HepG2 (cell line): Measurements from ENCODE around the gene CSTB. TPM values are rescaled to one million over a fixed set of nuclear protein-coding genes. Genes with fewer than 3 reads are reported as not detected.

Experiments used
- CCAR2 ChIP-seq: fragments of 200-400 bp; formaldehyde crosslinking; optimal IDR thresholded peaks from 2 replicates; pipeline ENCODE3; 2018; ENCODE audit warnings: low read depth, mild to moderate bottlenecking, low read length, moderate library complexity
- CREB3 ChIP-seq: sonication (generic); formaldehyde crosslinking; IDR thresholded peaks from 2 replicates; pipeline ENCODE4 v1.5.0; 2020; ENCODE audit warnings: missing genetic modification reagents
- GATA4 ChIP-seq: sonication (generic); IDR thresholded peaks from 2 replicates; pipeline ENCODE4 v1.6.1; 2016; ENCODE audit warnings: antibody characterized with exemption, low read depth, borderline replicate concordance
- HOXA5 ChIP-seq: sonication (generic); formaldehyde crosslinking; IDR thresholded peaks from 2 replicates; pipeline ENCODE4 v1.4.0; 2020; ENCODE audit warnings: missing genetic modification reagents
- KDM3A ChIP-seq: IDR thresholded peaks from 2 replicates; pipeline ENCODE4 v1.6.1; 2018; ENCODE audit warnings: low read depth, missing compliant biosample characterization
- MTF1 ChIP-seq: sonication (generic); formaldehyde crosslinking; IDR thresholded peaks from 2 replicates; pipeline ENCODE4 v1.5.0; 2020; ENCODE audit warnings: missing genetic modification reagents
- POLR2AphosphoS2 ChIP-seq: IDR thresholded peaks from 2 replicates; pipeline ENCODE4 v1.6.1; 2011; ENCODE audit warnings: low read depth, low read length, improper control_type of control experiment
- SRSF4 ChIP-seq: fragments of 200-400 bp; formaldehyde crosslinking; IDR thresholded peaks from one replicate; pipeline ENCODE4 v1.6.1; 2018; ENCODE audit warnings: mild to moderate bottlenecking, low read depth, low read length, moderate library complexity; ENCODE audit not compliant: poor library complexity, severe bottlenecking
- TOPORS ChIP-seq: sonication (generic); formaldehyde crosslinking; IDR thresholded peaks from 2 replicates; pipeline ENCODE4 v1.8.0; 2023; ENCODE audit warnings: mild to moderate bottlenecking, missing genetic modification reagents
- ZBTB20 ChIP-seq: sonication (generic); formaldehyde crosslinking; IDR thresholded peaks from 2 replicates; pipeline ENCODE4 v1.8.1; 2023; ENCODE audit warnings: missing genetic modification reagents, low read depth, mild to moderate bottlenecking, borderline replicate concordance
- ZNF17 ChIP-seq: sonication (generic); formaldehyde crosslinking; IDR thresholded peaks from 2 replicates; pipeline ENCODE4 v1.5.0; 2020; ENCODE audit warnings: mild to moderate bottlenecking, missing genetic modification reagents
- ZNF207 ChIP-seq: fragments of 450-650 bp; IDR thresholded peaks from 2 replicates; pipeline ENCODE4 v1.6.1; 2016; ENCODE audit warnings: antibody characterized with exemption, borderline replicate concordance
- ZNF3 ChIP-seq: IDR thresholded peaks from 2 replicates; pipeline ENCODE4 v1.7.0; 2017; ENCODE audit warnings: inconsistent platforms
- ZNF333 ChIP-seq: sonication (generic); formaldehyde crosslinking; IDR thresholded peaks from 2 replicates; pipeline ENCODE4 v1.4.0; 2020; ENCODE audit warnings: mild to moderate bottlenecking, missing genetic modification reagents, borderline replicate concordance
- ZNF33B ChIP-seq: sonication (generic); formaldehyde crosslinking; IDR thresholded peaks from 2 replicates; pipeline ENCODE4 v1.5.1; 2020; ENCODE audit warnings: mild to moderate bottlenecking, missing genetic modification reagents
- ZNF34 ChIP-seq: sonication (generic); formaldehyde crosslinking; IDR thresholded peaks from 2 replicates; pipeline ENCODE4 v1.4.0; 2020; ENCODE audit warnings: mild to moderate bottlenecking, missing genetic modification reagents, borderline replicate concordance
- ZNF350 ChIP-seq: sonication (generic); formaldehyde crosslinking; IDR thresholded peaks from 2 replicates; pipeline ENCODE4 v1.4.0; 2020; ENCODE audit warnings: mild to moderate bottlenecking, low read depth, missing genetic modification reagents, borderline replicate concordance
- ZNF558 ChIP-seq: sonication (generic); formaldehyde crosslinking; IDR thresholded peaks from 2 replicates; pipeline ENCODE4 v1.9.0; 2022; ENCODE audit warnings: mild to moderate bottlenecking, missing genetic modification reagents, borderline replicate concordance
- ZNF564 ChIP-seq: sonication (generic); formaldehyde crosslinking; IDR thresholded peaks from 2 replicates; pipeline ENCODE4 v1.8.1; 2023; ENCODE audit warnings: mild to moderate bottlenecking, missing genetic modification reagents
- ZNF570 ChIP-seq: sonication (generic); formaldehyde crosslinking; IDR thresholded peaks from 2 replicates; pipeline ENCODE4 v1.4.0; 2020; ENCODE audit warnings: mild to moderate bottlenecking, missing genetic modification reagents, borderline replicate concordance
- ZNF773 ChIP-seq: sonication (generic); formaldehyde crosslinking; IDR thresholded peaks from 2 replicates; pipeline ENCODE4 v1.4.0; 2020; ENCODE audit warnings: missing genetic modification reagents, borderline replicate concordance
- ZSCAN5A ChIP-seq: sonication (generic); formaldehyde crosslinking; IDR thresholded peaks from 2 replicates; pipeline ENCODE4 v1.8.0; 2022; ENCODE audit warnings: mild to moderate bottlenecking, missing genetic modification reagents, borderline replicate concordance
- polyA plus RNA-seq, 8 experiments: library from polyadenylated mRNA; depleted of rRNA in 3 of 8; stranded (reverse) in 7 of 8; unstranded in 1 of 8; fragments of >200 nt; fragmentation: Illumina TruSeq in 4 of 8; extraction: Trizol in 4 of 8; gene quantifications; 2 replicates each; pipeline versions ENCODE4 v1.2.1 to v1.2.3, GENCODE V29; 2011 to 2016; ENCODE audit warnings: low read depth in 4 of 8, missing spikeins in 1 of 8, mixed read lengths in 1 of 8; ENCODE audit not compliant: insufficient read depth in 1 of 8
- total RNA-seq, 5 experiments: library from RNA; depleted of rRNA; stranded (reverse); fragments of >200 nt; fragmentation: Illumina TruSeq; extraction: Trizol; gene quantifications; 2 replicates each; pipeline ENCODE4 v1.2.3, GENCODE V29; 2016; ENCODE audit warnings: low read depth in 1 of 5
- TF ChIP-seq, protein P1 (sequence below): sonication (generic); formaldehyde crosslinking; IDR thresholded peaks from 2 replicates; pipeline ENCODE4 v1.8.1; 2023; ENCODE audit warnings: missing genetic modification reagents, inconsistent platforms, borderline replicate concordance
- TF ChIP-seq, protein P2 (sequence below): IDR thresholded peaks from 2 replicates; pipeline ENCODE4 v1.6.1; 2016; ENCODE audit warnings: low read depth
- TF ChIP-seq, protein P3 (sequence below): sonication (generic); formaldehyde crosslinking; IDR thresholded peaks from 2 replicates; pipeline ENCODE4 v1.5.0; 2020; ENCODE audit warnings: missing genetic modification reagents

CSTB gene
- total and polyA plus RNA-seq, 2 of the 13 experiments (the other 11 are each of a cell fraction or from before 2014, with no cell fraction given), result 11.7 to 94.1 TPM

DNA sequence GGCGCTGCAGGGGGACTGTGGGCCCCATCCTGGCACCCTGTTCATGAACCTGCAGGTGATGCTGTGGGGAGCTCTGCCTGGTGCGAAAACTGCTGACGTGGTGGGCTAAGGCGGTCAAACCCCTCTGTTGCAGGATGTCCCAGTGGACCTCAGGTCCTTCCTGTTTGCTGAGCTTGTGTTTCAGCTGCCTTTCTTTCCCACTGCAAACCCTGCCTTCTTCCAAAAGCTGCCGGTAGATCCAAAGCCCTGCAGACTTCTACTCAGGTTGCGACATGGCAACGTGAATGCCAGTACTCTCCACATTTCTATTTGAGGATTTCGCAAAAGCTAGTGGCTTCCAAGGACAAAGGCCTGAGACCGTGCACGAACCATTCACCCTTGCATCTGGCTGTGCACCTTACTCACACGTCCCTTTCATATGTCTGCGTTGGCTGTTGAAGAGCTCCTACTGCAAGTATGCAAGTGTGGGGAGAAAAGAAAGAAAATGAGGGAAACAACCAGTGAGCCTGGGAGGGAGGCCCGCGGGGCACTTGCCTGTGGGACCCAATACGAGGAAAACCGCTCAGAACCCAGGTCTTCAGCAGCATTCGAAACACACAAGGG is 7.1 kb upstream of the CSTB start (continued):
- TF ChIP-seq ZBTB20 (CRISPR knock-in tag) (peak; percentile 89; the same call in 1 of the 2 replicates), GATA4 (peak; percentile 62; the same call in 1 of the 2 replicates), CREB3 (no peak), ZNF207 (no peak), POLR2AphosphoS2 (no peak), ZNF558 (no peak), ZNF773 (CRISPR knock-in tag) (no peak), ZNF33B (no peak), ZNF3 (0 out of 2 replicates have a peak, but pooled peaks have one; percentile 26), ZNF564 (CRISPR knock-in tag) (peak; percentile 74; the same call in 1 of the 2 replicates), ZNF570 (no peak), CCAR2 (no peak), ZNF350 (CRISPR knock-in tag) (peak; percentile 63; the same call in 1 of the 2 replicates), KDM3A (peak; percentile 87; the same call in 1 of the 2 replicates), TOPORS (peak; percentile 82), ZNF34 (no peak), SRSF4 (no peak), ZSCAN5A (CRISPR knock-in tag) (peak; percentile 88; the same call in 1 of the 2 replicates), MTF1 (no peak), ZNF333 (CRISPR knock-in tag) (no peak), HOXA5 (0 out of 2 replicates have a peak, but pooled peaks have one; percentile 21), ZNF17 (CRISPR knock-in tag) (no peak)
- TF ChIP-seq, protein P1, sequence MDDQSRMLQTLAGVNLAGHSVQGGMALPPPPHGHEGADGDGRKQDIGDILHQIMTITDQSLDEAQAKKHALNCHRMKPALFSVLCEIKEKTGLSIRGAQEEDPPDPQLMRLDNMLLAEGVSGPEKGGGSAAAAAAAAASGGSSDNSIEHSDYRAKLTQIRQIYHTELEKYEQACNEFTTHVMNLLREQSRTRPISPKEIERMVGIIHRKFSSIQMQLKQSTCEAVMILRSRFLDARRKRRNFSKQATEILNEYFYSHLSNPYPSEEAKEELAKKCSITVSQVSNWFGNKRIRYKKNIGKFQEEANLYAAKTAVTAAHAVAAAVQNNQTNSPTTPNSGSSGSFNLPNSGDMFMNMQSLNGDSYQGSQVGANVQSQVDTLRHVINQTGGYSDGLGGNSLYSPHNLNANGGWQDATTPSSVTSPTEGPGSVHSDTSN (CRISPR knock-in tag), result no peak
- TF ChIP-seq, protein P2, sequence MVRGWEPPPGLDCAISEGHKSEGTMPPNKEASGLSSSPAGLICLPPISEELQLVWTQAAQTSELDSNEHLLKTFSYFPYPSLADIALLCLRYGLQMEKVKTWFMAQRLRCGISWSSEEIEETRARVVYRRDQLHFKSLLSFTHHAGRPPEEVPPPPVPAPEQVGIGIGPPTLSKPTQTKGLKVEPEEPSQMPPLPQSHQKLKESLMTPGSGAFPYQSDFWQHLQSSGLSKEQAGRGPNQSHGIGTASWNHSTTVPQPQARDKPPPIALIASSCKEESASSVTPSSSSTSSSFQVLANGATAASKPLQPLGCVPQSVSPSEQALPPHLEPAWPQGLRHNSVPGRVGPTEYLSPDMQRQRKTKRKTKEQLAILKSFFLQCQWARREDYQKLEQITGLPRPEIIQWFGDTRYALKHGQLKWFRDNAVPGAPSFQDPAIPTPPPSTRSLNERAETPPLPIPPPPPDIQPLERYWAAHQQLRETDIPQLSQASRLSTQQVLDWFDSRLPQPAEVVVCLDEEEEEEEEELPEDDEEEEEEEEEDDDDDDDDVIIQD (CRISPR knock-in tag), result 0 out of 2 replicates have a peak, but pooled peaks have one; percentile 35
- TF ChIP-seq, protein P3, sequence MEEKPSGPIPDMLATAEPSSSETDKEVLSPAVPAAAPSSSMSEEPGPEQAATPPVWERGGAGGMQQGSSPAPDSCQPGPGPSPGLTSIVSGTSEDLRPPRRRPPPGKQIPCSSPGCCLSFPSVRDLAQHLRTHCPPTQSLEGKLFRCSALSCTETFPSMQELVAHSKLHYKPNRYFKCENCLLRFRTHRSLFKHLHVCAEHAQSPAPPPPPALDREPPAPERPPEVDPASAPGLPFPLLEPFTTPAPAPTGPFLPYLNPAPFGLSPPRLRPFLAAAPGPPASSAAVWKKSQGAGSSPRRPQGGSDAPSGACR (CRISPR knock-in tag), result peak; percentile 73; the same call in 1 of the 2 replicates
